NCI-H1417 treated with DMSO at 0.1 percent for 48 hours (cell line): Measurements from ENCODE around the gene BANP.
"Not testable (repeated sequence)": the region's sequence is repeated elsewhere in the genome, so short reads cannot be mapped to it uniquely, and the experiment has no call there.

Source experiments
- DNase-seq: peaks from one replicate; lab custom pipeline; 2025; lab: John Stamatoyannopoulos, UW

BANP gene

GRCh38 chr16:87950765-87951551 lies at the start of gene BANP:
Gene BANP (plus strand): TSS chr16:87951434. CDS start chr16:87975116, 23,682 bp downstream.
- DNase-seq = peak; percentile 88

GRCh38 chr16:87904963-87905362 lies 46.3 kb upstream of the BANP start:
- not testable (repeated sequence) for DNase-seq

- DNase-seq = not testable (repeated sequence)
Observed at GRCh38 chr16:87905521-87905920, 45.7 kb upstream of the BANP start.

- DNase-seq = not testable (repeated sequence)
Observed at GRCh38 chr16:87908101-87908500, 43.1 kb upstream of the BANP start.

GRCh38 chr16:87909203-87909935 lies 41.9 kb upstream of the BANP start:
- DNase-seq = not testable (repeated sequence)

GRCh38 chr16:87911106-87911763 lies 40.0 kb upstream of the BANP start:
- peak; percentile 64 for DNase-seq

- DNase-seq = not testable (repeated sequence)
Observed at GRCh38 chr16:87912691-87913090, 38.5 kb upstream of the BANP start.

- DNase-seq = not testable (repeated sequence)
Observed at GRCh38 chr16:87914021-87914725, 37.1 kb upstream of the BANP start.

- DNase-seq = no peak
Observed at GRCh38 chr16:87914812-87915211, 36.4 kb upstream of the BANP start.

GRCh38 chr16:87917503-87917902 lies 33.7 kb upstream of the BANP start:
- DNase-seq = no peak

- no peak for DNase-seq
Observed at GRCh38 chr16:87918338-87918737, 32.9 kb upstream of the BANP start.

GRCh38 chr16:87918866-87919680 lies 32.2 kb upstream of the BANP start:
- no peak for DNase-seq

GRCh38 chr16:87919681-87919994 lies 31.6 kb upstream of the BANP start:
- no peak for DNase-seq

- DNase-seq = no peak
Observed at GRCh38 chr16:87921236-87921773, 29.9 kb upstream of the BANP start.

GRCh38 chr16:87922250-87922871 lies 28.9 kb upstream of the BANP start:
- DNase-seq = no peak

GRCh38 chr16:87924041-87924810 lies 27.0 kb upstream of the BANP start:
- DNase-seq = peak; percentile 72

- peak; percentile 93 for DNase-seq
Observed at GRCh38 chr16:87924811-87925670, 26.2 kb upstream of the BANP start.

GRCh38 chr16:87926246-87927194 lies 24.7 kb upstream of the BANP start:
- DNase-seq = no peak
